Transverse colon (tissue), 4 donors: Measurements from ENCODE around the gene DNAH2.

Experiments
- CTCF ChIP-seq, 5 experiments: fragments of 200-600 bp in 3 of 5; fragments of 450-650 bp in 2 of 5; sonication (generic) in 3 of 5; IDR thresholded peaks; 1 replicate in 2 of 5; 2 replicates in 3 of 5; pipeline ENCODE4 v1.5.1; 2016 to 2017; ENCODE audit warnings: antibody characterized with exemption in 5 of 5, inconsistent platforms in 3 of 5, mild to moderate bottlenecking in 2 of 5, moderate library complexity in 1 of 5
- EP300 ChIP-seq: sonication (generic); formaldehyde crosslinking; IDR thresholded peaks from one replicate; pipeline ENCODE4 v1.6.1; 2017; ENCODE audit warnings: antibody characterized with exemption, low read depth
- POLR2A ChIP-seq: fragments of 450-650 bp; IDR thresholded peaks from one replicate; pipeline ENCODE4 v1.6.1; 2016; ENCODE audit warnings: antibody characterized with exemption, mild to moderate bottlenecking, moderate library complexity
- POLR2AphosphoS5 ChIP-seq, 3 donors: sonication (generic); formaldehyde crosslinking; IDR thresholded peaks; one replicate each; pipeline ENCODE4 v1.6.1; 2016; ENCODE audit warnings: antibody characterized with exemption in 3 of 3

GRCh38 chr17:7794075-7794663 lies 76.6 kb downstream of the DNAH2 start:
- TF ChIP-seq EP300, result no peak
- TF ChIP-seq CTCF (IDR thresholded peaks at IDR 0.05), result no peak
- no peak for TF ChIP-seq POLR2A
- no peak for TF ChIP-seq POLR2AphosphoS5 (IDR thresholded peaks at IDR 0.05)
